ENCODE data around the gene CENPX. TPM values are rescaled to one million over a fixed set of nuclear protein-coding genes. Genes with fewer than 3 reads are reported as not detected.

Gene CENPX
- total RNA-seq, 2 donors from 2014 or later = 91.1 to 238 TPM

- H3K27ac ChIP-seq = no peak overlapping the region
- TF ChIP-seq CTCF (IDR thresholded peaks at IDR 0.05) = no peak
- intact Hi-C loops (cut with DNase I) = no loop called here
- no peaks in the 10 kb centered on the region for H3K27me3 ChIP-seq
- H3K9ac ChIP-seq (ENCODE audit: low read depth in 2 of 2, low read length in 2 of 2) = no peak overlapping the region
- no peaks in the 10 kb centered on the region for H3K4me1 ChIP-seq
- no peaks in the 10 kb centered on the region for H3K36me3 ChIP-seq
- DNase-seq = no peak
- no peaks in the 10 kb centered on the region for H3K9me3 ChIP-seq
- H3K4me3 ChIP-seq = no peak overlapping the region
These were observed 21.7 kb downstream of the CENPX start for GRCh38 chr17:82000803-82001570.

GRCh38 chr17:81999976-82000802 lies 22.5 kb downstream of the CENPX start:
- no peak for DNase-seq
- no peaks in the 10 kb centered on the region for H3K27me3 ChIP-seq
- H3K4me3 ChIP-seq = no peak overlapping the region
- no peak for TF ChIP-seq CTCF (IDR thresholded peaks at IDR 0.05)
- no peaks in the 10 kb centered on the region for H3K4me1 ChIP-seq
- H3K9me3 ChIP-seq = no peaks in the 10 kb centered on the region
- no peak overlapping the region for H3K27ac ChIP-seq
- H3K36me3 ChIP-seq = no peaks in the 10 kb centered on the region
- no peak overlapping the region for H3K9ac ChIP-seq (ENCODE audit: low read depth in 2 of 2, low read length in 2 of 2)
- intact Hi-C loops (cut with DNase I) = no loop called here

GRCh38 chr17:81999587-81999975 lies 23.1 kb downstream of the CENPX start:
- no peaks in the 10 kb centered on the region for H3K4me1 ChIP-seq
- TF ChIP-seq CTCF (IDR thresholded peaks at IDR 0.05) = no peak
- no peaks in the 10 kb centered on the region for H3K9me3 ChIP-seq
- no peak for DNase-seq
- H3K9ac ChIP-seq (ENCODE audit: low read depth in 2 of 2, low read length in 2 of 2) = no peak overlapping the region
- intact Hi-C loops (cut with DNase I) = no loop called here
- H3K4me3 ChIP-seq = no peak overlapping the region
- H3K27ac ChIP-seq = no peak overlapping the region
- H3K27me3 ChIP-seq = no peaks in the 10 kb centered on the region
- H3K36me3 ChIP-seq = no peaks in the 10 kb centered on the region

GRCh38 chr17:81998691-81999438 lies 23.8 kb downstream of the CENPX start:
- H3K27ac ChIP-seq = no peak overlapping the region
- H3K9ac ChIP-seq (ENCODE audit: low read depth in 2 of 2, low read length in 2 of 2) = no peak overlapping the region
- no peak for DNase-seq
- intact Hi-C loops (cut with DNase I) = no loop called here
- no peaks in the 10 kb centered on the region for H3K4me1 ChIP-seq
- H3K9me3 ChIP-seq = no peaks in the 10 kb centered on the region
- H3K36me3 ChIP-seq = no peaks in the 10 kb centered on the region
- H3K4me3 ChIP-seq = no peak overlapping the region
- no peaks in the 10 kb centered on the region for H3K27me3 ChIP-seq
- TF ChIP-seq CTCF (IDR thresholded peaks at IDR 0.05) = no peak

GRCh38 chr17:81998212-81998611 lies 24.5 kb downstream of the CENPX start:
- Histone ChIP-seq H3K9ac (ENCODE audit: low read depth in 2 of 2, low read length in 2 of 2) (no peak overlapping the region), H3K36me3 (no peaks in the 10 kb centered on the region), H3K9me3 (no peaks in the 10 kb centered on the region), H3K4me3 (no peak overlapping the region), H3K27ac (no peak overlapping the region), H3K4me1 (no peaks in the 10 kb centered on the region), H3K27me3 (no peaks in the 10 kb centered on the region)
- intact Hi-C loops (cut with DNase I) = no loop called here
- DNase-seq = no peak
- TF ChIP-seq CTCF (IDR thresholded peaks at IDR 0.05) = no peak

All from colonic mucosa (tissue), 4 donors.